Dedifferentiated amniotic fluid mesenchymal stem cell (primary cell): ENCODE data around the gene PDE5A.
"Not testable (repeated sequence)": the region's sequence is repeated elsewhere in the genome, so short reads cannot be mapped to it uniquely, and the experiment has no call there.

Experiments used
- DNase-seq: peaks from one replicate; pipeline ENCODE4 v3.0.0-alpha.2; 2016; ENCODE audit errors: extremely low spot score

The PDE5A gene

DNA sequence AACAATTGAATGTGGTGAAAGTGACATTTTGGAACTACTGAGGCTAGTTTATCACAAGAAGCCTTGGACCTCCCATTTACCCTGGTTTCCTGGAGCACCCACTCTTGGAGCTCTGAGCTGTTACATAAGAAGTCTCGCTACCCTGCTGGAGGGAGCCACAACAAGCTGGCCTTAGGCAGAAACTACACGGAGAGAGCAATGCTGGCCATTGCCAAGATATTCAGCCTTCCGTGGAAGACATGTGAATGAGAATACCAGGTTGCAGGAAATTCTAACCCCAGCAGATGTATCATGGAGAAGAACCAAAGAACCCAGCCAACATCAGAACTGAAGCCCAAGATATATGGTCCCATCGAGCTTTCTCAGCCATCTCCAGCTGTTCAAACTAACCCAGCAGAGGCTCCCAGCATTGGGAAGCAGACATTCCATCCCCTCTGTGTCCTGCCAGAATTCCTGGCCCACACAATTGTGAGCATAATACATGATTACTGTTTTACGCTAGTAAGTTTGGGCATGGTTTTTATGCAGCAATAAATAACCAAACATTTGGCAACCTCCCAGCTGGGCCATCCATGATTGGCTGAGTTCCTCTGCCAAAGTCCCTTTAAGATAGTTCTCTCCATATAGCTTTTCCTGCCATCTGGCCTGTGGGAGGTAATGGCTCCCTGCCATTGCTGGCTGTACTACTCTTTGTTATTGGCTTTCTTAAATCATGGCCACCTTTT is 17.9 kb upstream of the PDE5A start:
- DNase-seq: no peak

DNA sequence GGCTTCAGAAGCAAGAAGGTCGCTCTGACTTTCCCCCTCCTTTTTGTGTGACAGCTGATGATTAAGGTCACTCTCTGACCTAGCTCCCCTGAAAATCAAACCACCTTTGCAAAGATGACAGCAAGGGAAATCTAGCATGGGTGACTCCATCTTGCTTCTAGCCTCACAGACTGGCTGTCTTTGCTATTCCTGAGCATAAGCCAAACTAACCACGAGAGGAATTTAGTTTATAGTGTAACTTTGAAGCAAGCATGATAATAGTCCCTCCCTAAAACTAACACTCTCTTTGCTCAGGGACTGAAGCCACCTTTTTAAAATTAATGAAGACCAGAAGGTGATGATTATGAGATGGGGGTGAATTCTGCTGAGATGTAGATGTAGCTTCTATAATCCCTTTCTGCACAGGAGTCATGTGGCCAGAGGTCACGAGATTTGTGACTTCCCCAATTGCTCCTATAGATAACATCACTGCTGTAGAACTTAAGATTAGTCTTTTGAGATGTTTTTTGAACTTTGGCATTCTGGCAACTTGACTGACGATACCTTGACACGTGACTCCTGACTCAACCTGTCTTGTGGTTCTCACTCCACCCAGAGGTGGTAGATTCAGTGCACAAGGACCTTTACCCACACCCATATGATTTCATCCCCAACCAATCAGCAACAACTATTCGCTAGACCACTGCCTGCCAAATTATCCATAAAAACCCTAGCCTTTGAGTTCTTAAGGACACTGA is 14.9 kb upstream of the PDE5A start:
- no peak for DNase-seq

DNA sequence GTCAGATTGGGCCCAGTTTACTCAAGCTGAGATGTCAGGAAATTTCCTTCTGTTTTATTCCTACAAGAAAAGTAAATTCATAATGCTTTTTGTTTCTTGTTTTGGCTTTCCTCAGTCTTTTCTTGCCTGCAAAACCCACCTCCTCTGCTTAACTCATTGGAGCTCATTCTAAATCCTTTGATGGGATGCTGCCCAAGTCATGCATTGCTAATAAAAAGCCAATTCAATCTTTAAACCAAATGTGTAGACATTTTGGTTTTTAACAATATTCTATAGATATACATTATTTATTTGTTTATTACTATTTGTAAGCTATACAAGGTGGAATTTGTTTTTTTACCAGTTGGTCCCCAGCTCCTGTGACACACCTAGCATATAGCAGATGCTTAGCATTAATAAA is 13.2 kb upstream of the PDE5A start:
- no peak for DNase-seq

GRCh38 chr4:119638359-119638758 is 9.8 kb upstream of the PDE5A start:
- DNase-seq: no peak

DNA sequence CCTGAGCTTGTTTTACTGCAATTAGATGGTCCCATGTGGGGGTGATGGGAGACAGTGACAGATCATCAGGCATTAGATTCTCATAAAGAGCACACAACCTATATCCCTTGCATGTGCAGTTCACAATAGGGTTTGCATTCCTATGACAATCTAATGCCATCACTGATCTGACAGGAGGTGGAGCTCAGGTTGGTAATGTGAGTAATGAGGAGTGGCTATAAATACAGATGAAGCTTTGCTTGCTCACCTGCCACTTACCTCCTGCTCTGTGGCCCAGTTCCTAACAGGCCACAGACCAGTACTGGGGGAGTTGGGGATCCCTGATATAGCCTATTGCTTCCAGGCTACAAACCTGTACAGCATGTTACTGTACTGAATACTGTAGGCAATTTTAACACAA is 8.2 kb upstream of the PDE5A start:
- DNase-seq: not testable (repeated sequence)

- DNase-seq: peak; percentile 57
Measured at GRCh38 chr4:119632216-119632615, 3.6 kb upstream of the PDE5A start.

GRCh38 chr4:119629142-119629471 is 503 bp upstream of the PDE5A start:
- DNase-seq: no peak

DNA sequence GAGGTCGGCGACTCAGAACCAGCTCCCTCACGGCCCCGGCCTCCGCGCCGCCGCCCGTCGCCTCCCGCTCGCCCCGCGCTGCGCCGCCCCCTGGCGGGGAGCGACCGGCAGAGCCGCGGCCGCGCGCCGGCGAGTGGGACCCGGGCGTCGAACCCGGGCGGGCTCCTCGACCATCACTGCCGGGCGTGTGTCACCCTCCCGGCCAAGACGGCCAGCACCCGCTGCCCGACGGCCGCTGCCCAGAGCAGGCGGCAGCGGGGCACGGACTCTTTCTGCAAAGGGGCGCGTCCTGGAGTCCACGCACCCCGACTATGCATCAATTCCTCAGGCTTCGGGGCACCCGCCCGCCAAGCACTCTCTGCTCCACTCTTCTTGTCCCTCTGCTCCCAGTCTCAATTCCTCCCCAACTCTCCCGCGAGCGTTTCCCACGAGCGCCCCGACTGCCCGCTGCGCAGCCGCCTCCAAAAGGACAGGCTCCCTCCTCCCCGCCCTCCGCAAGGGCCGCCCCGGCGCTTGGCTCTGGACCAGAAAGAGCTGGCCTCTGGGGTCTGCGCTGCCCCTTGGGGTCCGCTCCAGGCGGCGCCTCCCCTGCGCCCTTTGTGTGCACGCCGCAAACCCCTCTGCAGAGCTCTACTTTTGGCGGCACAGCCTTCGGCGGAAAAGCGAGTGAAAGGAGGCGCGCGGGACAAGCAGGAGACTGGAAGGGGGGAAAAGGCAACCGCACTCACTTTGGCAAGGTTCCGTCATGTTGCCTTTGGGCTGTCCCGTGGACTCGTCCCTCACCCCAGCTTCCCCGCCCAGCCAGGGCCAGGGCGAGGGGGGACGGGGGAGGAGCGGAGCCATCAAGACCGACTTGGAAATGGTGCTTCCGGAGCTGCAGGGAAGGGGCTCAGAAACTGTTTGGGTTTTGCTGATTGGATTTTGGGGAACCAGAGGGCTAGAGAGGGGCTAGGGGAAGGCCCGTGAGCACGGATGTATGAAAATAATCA is 1.0 kb downstream of the PDE5A start:
- DNase-seq: peak; percentile 41

DNA sequence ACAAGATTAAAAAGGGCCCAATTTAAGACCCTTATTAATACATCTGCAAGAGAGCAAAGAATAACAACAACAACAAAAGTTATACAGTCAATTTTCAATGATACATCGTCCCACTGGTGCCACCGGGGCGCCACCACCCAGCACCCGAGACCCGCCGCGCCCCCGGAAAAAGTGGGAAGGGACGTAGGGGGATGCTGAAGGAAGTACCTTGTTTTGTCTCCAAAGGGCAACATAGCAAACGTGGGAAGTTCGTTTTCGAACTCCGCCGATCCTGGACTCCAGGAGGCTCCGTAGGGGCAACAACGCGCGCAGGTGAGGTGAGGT is 1.7 kb downstream of the PDE5A start:
- no peak for DNase-seq

DNA sequence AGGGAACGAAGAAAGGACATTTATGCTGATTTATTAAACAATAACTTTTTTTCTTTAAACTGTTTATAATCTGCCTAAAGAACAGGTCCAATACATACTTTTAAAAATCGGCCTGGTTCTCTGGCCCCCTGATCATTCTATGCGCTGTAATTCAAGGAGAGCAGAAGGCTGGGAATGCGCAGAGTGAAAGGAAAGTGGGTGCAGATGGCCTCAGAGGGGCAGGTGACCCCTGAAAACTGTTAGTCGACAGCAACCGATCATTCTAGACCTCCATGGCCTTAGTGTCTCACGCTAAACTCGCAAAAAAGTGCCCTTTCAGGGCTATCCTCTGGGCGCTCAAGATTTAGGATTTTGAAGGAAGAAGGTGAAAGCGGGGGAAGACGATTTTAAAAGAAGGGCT is 2.2 kb downstream of the PDE5A start:
- DNase-seq: no peak

DNA sequence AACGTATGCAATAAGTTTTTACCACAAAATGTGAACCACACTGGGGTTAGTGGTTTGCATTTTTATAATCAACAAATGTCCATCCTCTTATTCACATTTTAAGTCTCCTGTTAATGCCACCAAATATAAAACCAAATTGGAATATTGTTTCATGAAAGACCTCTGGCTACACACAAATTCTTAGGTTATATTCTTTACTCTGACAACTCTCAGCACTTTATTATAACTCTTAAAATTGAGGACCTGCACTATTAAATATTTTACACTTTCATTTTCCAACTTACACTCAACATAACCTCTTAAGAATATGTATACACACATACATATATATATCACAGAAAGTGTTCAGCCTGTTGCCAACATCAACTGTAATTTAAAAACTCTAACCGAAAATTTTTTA is 2.8 kb downstream of the PDE5A start:
- DNase-seq: no peak

DNA sequence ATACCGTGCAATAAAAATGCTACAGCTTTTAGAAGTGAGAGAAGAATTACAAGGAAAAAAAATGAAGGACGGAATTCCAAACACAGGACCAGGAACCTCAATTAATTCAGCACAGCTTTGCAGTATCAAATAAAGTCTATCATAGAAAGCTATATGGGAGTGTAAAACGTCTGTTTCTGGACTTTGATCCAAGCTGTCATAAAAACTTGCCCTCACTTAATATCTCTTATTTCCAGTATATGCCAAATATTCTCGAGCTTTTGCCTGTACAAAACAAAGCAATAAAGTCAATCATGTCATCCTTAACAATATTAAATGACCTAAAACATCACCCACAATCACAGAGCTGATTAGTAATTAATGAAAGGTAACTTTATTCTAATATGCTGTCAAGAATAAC is 4.2 kb downstream of the PDE5A start:
- no peak for DNase-seq

GRCh38 chr4:119623025-119623424 is 5.6 kb downstream of the PDE5A start:
- DNase-seq: peak; percentile 38

DNA sequence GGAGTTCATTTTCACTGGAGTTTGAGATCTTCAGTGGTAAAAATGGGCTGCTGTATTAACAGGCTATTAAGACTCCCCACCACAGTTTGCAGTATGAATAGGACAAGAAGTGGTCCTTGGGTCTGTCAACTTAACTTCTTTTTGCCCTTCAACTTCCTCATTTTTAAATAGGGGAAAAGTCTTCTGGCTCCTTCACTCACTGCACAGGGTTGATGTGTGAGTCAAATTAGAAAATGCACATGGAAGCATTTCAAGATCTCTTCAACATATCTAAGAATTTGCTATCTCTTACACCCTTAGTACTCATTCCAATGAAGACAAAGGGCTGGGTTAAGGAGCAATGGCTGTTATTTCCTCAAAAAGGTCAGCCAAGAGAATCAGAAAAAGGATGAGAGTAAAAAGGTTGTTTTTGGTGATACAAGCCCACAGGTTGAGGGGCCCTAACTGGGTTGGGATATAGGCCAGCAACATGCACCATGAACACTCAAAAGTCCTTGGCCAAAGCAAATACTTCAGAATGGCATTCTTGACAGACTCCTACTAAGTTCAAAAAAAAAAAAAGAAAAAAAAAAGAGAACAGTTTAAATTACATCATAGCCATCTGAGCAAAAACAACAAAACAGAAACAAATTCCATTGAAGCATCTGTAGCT is 13.4 kb downstream of the PDE5A start:
- no peak for DNase-seq

DNA sequence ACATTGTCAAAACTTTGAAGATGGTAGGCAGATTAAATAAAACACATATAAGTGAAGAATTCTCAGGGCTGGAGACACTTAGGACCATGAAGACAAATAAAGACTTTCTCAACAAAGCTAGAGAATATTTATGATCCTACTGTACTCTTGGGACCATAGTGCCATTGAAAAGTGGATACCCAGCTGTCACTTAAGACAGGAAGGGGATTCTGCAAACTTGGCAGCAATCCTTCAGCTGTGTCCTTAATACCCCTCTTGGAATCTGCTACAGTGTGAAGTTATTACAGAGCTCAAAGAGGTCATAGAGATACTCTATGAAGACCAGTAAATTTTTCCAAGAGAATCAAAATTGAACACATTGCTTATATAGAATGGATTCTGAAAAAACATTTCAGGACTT is 24.3 kb downstream of the PDE5A start:
- no peak for DNase-seq

DNA sequence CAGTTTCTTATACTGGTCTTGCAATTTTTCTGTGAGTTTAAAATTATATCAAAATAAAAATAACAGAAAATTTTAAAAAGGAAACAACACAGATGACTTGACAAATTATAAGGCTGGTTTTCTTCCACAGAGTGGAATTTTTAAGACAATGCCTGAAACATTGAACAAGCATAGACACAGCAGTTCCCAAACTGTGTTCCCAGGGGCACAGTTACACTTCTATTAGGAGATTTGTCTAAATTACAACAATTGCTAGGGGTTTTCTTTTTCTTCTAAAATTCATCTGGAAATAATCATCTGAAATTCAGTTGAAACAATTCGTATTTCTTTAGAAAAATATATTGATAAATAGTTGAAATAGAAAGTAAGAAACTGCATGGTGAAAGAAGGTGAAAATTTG is 26.2 kb downstream of the PDE5A start:
- DNase-seq: no peak

- no peak for DNase-seq
Measured at GRCh38 chr4:119598521-119598920, 30.1 kb downstream of the PDE5A start.

GRCh38 chr4:119597377-119597776 is 31.2 kb downstream of the PDE5A start:
- DNase-seq: no peak

DNA sequence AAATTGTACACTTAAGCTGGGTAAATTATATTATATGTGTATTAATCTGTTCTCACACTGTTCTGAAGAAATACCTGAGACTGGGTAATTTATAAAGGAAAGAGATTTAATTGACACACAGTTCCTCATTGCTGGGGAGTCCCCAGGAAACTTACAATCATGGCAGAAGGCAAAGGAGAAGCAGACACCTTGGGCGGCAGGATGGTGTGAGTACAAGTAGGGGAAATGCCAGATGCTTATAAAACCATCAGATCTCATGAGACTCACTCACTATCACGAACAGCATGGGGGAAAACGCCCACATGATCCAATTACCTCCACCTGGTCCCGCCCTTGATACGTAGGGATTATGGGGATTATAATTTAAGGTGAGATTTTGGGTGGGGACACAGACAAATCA is 34.9 kb downstream of the PDE5A start:
- no peak for DNase-seq

DNA sequence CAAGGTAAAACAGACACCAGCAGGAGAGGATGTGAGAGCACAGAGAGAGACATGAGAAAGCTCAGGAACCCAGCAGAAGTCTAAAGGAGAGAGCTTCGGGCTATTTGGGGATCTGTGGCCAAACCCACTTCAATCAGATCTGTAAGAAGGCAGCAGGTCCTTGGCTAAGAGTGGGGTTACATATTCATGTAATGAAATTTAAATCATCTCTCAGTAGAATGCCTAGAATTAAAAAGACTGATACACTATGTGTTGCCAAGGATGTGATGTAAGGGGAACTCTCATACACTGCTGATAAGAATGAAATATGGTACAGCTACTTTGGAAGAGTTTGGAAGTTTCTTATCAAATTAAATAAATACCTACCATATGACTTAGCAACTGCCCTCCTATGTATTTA is 35.8 kb downstream of the PDE5A start:
- no peak for DNase-seq

DNA sequence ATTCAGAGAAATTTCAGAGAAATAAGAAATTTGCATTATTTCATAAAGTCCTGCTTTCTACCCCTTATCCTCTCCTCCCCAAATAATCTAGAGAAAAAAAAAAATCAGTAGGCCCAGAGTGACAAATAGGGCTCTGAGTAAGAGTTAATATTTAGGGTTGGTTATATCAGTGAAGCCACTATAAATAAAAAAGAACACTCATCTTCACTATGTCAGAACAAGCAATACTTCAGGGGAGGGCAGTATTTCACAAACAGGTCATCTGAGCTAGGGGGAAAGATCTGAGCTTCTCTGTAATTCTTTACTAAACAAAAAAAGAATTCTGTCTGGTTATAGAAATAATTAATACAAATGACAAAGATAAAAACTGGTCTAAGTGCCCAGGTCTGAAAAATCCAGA is 39.4 kb downstream of the PDE5A start:
- no peak for DNase-seq

GRCh38 chr4:119587796-119588195 is 40.8 kb downstream of the PDE5A start:
- no peak for DNase-seq
